HK-2 (cell line): ENCODE results near the gene ANK3.

ENCODE experiments used
- DNase-seq: peaks from one replicate; pipeline ENCODE4 v3.0.0-alpha.2; 2018; ENCODE audit not compliant: unreplicated experiment

The ANK3 gene

DNA sequence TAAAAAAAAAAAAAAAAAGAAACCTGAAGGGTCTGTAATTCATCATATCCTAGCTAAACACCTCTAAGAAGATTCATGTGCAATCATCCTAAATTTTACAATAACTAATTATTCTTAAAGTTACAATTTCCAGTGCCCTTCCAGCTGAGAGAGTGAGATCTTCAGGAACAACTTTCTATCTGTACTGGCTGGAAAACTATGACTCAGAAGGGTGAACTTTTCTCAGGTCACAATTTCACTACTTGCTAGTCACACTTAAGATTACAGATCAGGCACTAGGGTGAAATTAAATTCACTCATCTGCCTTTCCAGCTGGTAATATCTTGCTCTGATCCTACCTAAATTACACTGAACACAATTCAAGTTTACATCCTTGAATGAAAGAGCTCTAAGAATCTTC lies 158.8 kb downstream of the ANK3 start:
- no peak for DNase-seq

DNA sequence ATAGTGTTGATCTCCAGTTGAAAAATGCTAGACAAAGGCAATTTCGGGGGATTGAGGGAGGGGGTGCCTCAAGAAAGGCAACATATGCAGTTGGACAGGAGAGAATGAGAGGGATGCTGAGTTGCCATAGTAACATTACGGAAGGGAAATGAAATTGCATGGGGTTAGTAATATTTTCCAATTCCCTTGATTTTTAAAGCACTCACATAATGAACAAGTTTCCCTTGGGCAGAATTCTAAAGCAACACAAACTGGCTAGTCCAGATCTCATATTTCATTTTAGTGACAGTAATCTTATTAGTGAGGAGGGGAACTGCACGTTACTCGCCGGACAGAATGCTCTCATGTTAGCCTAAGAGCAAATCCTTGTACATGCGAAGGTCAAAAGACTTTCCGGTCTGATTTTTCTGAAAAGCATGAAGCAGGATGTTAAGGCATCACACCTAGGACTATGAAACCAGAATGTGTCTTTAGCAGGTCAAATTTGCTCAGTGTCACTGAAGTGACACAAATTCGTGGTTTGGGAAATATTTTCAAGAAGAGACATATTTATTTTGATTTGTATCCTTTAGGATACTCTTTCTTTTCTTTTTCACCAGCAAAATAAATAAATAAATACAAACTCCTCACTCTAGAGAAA lies 165.5 kb downstream of the ANK3 start:
- no peak for DNase-seq

DNA sequence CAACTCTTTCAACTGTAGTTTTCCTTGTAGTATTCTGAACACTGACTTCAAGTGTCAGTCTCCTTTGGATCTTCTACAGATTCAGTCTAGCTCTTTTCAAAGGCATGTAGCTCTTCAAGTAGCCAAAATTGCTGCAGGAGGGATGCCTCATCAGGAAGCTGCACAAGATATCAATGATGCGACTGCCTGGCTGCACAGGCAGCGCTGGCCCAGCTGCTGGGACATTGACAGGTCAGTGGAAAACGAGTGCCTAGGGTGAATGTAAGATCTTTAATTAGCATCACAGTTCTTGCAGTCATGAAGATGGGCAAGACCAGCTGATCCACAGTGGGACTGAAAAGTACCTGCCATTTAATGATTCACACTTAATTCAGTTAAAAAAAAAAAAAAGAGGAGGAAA lies 167.6 kb downstream of the ANK3 start:
- DNase-seq = no peak

DNA sequence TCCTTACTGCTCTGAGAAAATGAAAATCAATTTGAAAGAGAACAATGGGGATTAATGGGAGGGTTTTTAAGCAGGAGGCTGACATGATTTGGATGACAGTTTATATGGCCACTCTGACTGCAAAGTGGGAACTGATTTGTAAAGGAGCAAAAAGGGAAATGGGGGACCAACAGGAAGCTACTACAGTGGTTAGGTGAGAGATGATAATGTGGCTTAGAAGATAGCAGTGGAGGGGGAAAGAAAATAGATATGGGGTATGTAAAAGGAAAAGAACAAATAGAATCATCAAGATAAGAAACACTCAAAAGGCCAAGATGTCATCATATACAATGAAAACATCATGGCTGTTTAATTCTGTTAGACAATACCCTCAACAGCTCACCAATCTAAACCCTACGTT lies 177.5 kb downstream of the ANK3 start:
- DNase-seq = no peak

DNA sequence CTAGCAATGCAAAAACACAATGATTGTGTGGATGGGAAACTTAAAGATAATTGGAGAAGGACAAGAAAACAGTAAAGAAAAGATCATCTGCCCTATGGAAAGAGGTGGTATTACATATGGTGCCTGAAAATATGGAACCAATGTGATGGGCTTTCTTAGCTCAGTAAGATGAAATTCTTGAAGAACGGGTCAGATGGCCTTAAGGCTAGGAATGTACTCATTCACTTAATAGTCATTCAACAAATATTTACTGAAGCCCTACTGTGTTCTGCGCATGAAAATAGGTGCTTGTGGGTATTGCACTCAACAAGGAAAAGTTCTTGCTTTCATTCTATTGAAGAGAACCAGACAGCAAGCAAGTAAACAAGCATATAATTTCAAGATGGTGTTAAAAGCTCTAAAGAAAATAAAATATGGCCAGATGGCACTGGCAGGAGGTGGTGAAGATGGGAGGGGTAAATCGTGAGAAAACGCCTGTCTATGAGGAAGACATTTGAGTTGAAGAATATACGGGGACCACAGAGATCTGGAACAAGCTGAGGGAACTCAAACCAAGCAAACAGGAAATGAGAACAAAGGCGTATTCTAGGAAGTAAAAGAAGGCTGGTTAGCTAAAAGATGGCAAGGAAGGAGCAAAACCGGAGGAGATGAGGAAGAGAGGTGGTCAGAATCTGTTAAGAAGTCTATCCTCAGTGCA lies 179.7 kb downstream of the ANK3 start:
- DNase-seq = no peak

DNA sequence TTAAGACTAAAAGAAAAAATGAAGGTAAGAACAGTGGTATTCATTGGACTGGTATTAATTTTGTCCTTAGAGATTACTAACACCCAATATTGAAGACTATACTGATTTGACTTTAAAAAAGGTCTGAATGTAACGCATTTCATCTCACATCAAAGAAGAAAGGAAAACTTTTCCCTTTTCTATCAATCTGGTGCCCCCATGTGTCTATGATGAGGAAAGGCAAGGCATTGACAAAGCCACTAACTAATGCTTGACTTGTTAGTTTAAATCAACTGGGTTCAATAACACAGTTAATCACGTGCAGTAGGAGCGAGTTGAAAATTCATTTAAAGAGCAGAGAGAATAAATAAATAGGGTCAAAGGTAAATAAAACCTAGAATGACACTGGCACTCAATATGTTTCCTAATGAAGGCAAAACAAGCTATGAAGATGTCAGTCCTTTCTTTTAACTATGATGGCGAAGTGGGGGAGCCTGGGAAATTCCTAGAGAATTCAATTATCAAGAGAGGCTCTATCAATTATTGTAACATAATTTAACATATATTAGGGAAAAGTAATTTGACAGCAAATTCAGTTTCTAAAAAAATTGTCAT lies 180.9 kb downstream of the ANK3 start:
- no peak for DNase-seq

DNA sequence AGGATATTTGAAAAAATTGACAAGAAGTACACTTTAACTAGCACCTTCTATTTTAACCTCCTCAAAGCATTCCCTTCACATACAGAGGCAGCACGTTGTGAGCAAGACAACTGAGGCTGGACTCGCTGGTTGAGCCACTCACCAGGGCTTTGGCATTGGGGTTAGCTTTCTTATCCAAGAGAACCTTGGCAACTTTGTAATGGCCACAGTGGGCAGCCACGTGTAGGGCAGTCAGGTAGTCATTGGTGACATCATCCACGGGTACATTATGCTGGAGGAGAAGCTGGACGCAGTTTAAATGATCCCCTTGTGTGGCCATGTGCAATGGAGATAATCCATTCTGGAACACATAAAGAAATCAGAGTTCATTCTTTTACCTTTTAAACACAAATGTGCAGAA lies 181.8 kb downstream of the ANK3 start:
- no peak for DNase-seq

DNA sequence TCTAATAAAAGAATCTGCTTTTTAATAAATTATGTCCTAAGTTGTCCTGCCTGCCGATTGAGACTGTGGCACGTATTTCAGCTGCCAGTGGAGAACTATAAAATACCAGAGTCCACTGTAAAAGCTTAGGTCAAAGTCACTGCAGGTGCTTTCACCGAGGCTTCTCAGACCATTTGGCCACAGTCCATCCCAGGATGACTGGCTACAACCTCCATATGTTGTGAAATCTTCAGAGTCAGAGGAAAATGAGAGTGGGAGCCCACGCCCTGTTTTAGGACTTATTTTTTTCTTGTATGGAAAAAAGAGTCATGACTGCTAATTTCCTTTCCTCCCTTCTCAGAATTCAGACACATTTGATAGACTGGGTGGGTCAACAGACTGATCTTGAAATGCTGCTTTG lies 182.9 kb downstream of the ANK3 start:
- no peak for DNase-seq

DNA sequence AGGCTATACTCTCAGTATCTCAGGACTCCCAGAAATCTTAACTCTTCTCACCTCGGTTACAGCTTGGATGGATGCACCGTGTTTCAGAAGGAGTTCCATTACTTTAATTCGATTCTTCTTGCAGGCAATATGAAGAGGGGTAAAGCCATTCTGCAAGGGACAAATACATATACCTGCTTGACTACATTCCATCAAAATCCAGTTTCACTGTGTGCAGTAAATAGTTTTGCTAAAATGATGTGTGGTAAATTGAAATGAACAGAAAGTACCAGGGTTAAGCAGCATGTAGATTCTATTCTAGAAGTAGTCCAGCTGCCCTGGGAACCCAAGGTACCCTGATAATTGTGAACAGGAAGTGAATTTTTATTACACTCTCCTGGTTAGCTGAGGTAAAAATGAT lies 183.9 kb downstream of the ANK3 start:
- no peak for DNase-seq

DNA sequence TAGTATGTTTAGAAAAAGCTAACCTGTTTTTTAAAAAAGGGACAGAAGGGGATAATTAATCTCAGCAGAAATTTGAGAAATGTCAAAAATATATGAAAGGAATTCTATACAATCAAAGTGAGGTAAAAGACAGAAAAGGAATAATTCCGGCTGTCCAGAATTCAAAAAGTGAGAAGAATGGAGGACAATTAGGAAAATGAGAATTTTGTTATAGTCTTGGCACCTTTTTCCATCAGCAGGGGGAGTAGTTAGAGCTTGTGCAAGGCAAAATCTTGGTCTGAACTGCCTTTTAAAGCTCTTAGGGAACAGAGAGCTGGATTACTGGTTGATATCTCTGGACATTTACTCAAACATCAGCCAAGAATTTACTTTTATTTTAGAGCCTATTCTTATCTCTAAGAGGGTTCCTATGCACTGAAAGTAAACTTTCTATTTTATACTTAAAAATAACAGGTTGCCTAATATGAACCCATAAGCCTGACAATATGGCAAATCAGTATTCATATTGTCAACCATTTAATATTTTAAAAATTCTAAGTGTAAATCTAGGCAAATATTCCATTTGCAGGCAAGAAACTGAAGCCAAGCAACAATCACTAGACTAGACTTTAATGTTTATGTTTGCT lies 185.6 kb downstream of the ANK3 start:
- DNase-seq = no peak

DNA sequence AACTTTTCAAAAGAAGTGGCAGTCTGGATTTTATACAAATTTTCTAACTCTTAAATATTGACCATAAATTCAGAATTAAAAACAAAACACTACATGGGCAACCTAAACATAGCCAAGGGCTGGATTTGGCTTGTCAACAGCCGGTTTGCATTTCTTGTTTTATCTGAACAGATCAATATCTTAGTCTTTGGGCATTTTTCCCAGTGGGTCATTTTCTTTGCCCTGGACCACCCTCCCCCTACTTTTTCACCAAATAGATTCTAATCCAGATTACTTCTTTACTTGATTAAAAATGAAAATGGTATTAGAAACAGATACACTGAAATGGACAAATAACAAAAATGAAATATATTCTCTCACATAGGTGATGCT lies 189.0 kb downstream of the ANK3 start:
- DNase-seq = no peak

DNA sequence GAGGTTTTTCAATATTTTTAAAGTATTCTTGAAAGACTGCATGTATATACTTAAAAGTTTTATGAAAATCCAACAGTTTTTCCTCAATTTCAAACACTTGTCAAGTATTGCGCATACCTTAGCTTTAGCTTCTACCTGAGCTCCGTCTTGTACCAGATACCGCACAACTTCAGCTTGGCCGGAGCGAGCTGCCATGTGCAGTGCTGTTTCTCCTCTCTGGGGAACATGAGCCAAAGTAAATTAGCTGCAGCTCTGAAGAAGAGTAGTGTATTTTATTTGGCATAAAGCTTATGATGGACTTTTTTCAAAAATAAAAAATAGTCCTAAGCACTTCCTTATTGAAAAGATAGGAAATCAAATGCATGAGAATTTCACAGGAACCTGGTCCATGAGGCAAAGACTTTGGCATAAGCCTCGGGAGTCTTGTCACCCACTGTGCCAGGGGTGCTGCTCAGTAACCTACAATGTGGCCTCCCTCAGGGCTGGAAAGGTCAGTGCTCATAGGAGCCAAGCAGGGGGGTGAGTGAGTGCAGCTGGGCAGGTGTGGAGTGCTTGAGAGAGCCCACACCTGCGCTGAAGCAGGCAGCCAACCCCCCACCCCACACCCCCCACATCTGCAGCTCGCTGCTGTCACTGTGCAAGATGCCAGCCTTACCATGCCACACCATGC lies 189.5 kb downstream of the ANK3 start:
- DNase-seq = no peak

DNA sequence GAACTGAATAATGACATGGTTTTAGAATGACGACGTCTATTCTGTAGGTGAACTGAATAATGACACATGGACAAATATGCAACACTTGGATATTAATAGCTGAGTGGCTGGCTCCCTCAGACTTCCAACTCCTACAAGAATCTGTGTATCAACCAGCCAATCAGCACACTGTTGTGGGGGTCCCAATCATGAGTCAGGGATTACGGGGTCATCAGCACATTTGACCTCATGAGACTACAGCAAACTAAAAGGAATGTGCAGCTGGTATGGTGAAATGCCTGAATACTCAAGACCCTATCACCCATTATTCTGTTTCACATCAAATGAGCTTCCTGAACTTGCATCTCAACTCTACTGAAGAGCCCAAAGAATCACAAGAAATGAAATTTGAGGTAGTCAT lies 192.5 kb downstream of the ANK3 start:
- no peak for DNase-seq

DNA sequence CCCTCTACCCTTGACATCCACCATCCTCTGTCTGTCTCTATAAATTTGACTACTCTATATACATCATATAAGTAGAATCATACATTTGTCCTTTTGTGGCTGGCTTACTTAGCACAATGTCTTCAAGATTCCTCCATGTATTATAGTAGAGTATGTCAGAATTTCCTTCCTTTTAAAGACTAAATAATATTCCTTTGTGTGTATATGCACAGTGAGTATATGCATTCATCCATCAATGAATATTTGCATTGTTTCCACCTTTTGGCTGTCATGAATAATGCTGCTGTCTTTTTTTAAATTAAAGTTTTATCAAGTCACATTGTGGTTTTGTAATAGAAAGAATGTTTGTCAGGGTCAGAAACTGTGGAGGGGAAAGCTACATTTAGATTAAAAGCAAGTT lies 195.3 kb downstream of the ANK3 start:
- no peak for DNase-seq

DNA sequence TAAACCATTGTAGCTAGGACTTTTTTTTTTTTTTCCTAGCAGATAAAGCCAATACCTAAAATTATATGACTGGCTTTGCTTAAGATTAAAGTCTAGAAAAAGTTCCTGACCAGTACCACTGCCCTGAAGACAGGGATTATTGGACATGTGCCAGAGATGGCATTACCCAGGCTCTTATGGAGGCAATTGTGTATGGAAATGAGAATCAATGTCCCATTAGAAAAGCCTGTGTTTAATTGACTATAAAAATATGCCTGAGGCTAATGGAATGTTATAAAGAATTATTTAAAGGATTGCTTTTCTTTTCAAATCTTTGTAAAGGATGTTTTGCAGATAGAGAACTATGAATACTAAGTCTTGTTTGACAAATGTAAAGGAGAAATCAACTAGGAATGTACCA lies 196.7 kb downstream of the ANK3 start:
- DNase-seq = no peak

DNA sequence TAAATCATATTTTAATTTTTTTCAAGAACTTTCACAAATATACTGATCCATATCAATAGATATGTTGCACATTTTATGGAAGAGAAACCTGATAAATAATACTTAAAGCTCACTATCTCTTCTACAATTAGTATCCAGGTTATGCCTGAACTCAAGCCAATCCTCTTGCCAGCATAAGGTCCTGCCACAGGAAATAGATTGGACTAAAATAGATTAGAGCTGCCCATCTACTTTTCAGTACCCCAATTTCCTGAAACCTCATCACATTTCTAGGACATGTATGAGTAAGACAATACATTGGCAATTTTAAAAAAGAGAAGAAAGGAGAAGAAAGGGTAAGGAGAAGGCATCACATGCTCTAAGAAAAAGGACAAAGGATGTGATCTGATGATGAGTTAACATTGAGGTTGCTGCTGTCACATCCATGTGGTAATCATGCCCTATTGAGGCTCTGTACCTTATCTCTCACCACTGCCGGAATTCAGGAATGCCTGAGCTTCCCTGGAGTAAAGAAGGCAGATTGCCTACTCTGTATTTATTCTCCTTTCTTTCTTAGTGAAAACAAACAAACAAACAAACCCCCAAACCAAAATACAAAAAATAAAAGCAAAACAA lies 199.7 kb downstream of the ANK3 start:
- DNase-seq = no peak

DNA sequence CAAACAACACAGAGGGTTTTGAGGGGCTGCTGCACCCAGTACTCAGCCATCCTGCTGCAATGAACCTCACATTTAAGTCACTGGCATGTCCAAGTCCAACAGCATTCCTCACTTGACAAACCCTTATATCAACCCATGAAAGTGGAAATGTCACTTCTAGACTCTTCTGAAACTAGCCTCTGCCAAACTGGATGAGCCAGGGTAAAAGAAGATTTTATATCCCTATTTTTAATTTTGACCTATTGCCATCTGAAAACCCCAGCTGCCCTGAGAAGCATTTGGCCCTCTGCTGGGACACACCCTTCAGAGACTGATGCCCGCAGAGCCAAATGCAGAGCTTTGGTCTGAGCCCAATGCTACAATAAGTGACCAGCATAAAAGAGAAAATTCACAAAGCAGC lies 201.1 kb downstream of the ANK3 start:
- DNase-seq = no peak

DNA sequence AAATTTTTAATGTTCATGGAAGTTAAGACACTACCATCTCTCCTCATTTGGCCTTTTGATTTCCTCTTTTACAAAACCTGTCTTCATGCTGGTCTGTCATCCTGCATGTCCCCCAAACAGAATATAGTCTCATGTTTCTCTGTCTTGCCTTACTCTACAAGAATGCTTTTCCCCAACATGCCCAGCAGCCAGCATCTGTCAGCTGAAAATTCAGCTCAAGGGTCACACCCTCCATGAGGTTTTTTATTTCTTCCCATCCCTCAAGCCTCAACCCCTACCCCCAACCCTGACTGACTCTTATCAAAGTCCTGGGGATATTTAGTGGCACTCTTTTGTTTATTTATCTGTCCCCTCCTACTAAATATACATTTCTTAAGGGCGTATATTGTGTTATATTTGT lies 202.0 kb downstream of the ANK3 start:
- DNase-seq = no peak

DNA sequence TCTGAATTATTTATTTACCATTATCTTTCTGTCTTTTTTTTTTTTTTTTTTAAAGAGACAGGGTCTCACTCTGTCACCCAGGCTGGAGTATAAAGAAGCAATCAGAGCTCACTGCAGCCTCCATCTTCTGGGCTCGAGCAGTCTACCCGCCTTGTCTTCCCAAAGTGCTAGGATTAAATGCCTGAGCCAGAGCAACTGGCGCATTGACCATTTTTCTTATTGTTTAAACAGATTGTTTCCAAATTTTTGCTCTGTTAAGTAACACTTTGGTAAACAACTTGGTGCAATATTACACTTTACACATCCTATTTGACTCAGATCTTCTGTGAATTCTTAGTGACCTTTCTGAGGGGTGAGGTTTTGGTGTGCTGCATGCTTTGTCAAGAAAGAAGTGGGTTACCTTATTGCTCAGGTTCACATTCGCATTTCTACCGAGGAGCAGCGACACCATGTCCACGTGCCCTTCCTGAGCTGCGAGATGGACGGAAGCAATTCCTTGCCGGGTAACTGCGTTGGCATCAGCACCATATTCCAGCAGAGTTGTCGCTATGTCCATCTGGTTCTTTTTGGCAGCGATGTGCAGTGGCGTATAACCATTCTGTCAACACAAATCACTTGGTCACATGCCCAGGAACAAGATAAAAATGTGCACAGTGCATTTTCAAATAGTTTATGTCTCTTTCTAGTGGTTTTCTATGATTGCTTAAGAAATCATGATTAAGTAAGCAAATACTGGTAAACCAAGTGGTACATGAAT lies 203.2 kb downstream of the ANK3 start:
- no peak for DNase-seq

DNA sequence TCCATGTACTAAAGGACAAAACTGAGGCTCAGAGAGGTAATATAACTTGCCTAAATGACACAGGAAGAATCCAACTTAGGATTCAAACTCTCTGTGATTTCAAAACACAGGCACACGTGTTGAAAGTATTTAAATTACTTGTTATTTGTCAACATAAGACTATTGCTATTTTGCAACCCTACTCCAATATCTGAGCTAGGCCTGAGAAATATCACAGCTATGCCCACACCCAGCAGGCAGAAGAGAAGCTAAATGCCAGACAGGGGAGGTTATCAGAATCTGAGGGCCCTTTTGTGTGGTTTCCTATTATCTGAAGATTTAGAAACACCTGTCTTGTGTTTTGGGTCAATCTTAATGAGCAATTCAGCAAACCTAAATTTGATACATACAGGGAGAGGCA lies 204.3 kb downstream of the ANK3 start:
- DNase-seq = no peak

DNA sequence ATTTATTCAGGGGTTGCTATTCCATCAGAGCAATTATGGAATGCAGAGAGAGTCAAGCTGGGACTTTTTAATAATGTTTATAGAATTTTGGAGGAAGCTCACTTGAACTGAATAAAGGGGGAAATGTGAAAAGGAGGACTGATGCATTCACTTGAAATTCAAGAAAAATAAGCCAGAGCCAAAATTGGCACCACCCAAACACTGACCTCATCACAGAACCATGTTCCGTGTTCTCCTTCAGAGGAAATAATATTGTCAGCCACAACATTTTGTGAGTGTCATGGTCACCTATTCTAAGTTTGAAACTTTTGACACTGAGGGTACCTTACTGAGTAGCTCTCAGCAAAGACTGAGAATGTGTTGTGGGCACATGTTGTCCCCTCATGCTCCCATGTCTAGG lies 207.0 kb downstream of the ANK3 start:
- DNase-seq = no peak
